ENCODE data around the gene NEUROG2.

- TF ChIP-seq, protein P1, sequence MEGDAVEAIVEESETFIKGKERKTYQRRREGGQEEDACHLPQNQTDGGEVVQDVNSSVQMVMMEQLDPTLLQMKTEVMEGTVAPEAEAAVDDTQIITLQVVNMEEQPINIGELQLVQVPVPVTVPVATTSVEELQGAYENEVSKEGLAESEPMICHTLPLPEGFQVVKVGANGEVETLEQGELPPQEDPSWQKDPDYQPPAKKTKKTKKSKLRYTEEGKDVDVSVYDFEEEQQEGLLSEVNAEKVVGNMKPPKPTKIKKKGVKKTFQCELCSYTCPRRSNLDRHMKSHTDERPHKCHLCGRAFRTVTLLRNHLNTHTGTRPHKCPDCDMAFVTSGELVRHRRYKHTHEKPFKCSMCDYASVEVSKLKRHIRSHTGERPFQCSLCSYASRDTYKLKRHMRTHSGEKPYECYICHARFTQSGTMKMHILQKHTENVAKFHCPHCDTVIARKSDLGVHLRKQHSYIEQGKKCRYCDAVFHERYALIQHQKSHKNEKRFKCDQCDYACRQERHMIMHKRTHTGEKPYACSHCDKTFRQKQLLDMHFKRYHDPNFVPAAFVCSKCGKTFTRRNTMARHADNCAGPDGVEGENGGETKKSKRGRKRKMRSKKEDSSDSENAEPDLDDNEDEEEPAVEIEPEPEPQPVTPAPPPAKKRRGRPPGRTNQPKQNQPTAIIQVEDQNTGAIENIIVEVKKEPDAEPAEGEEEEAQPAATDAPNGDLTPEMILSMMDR (IDR thresholded peaks at IDR 0.05), result no peak
- TF ChIP-seq POLR2A (IDR thresholded peaks at IDR 0.05), result no peak
Observed at GRCh38 chr4:112546476-112546875, 30.5 kb upstream of the NEUROG2 start.
